ENCODE results near the gene RBM4.

- TF ChIP-seq CTCF (IDR thresholded peaks at IDR 0.05) (no peak), POLR2A (IDR thresholded peaks at IDR 0.05) (no peak)
These were observed 47.3 kb upstream of the RBM4 start for GRCh38 chr11:66591175-66591574.
